Dermis microvascular lymphatic vessel endothelial cell (primary cell): Measurements from ENCODE around the gene CLSTN2. TPM values are rescaled to one million over a fixed set of nuclear protein-coding genes. Genes with fewer than 3 reads are reported as not detected.

Source experiments
- DNase-seq, 2 donors: peaks; one replicate each; pipeline versions ENCODE4 v3.0.0 to v3.0.0-alpha.2; 2010; ENCODE audit warnings: low read depth in 2 of 2
- total RNA-seq: library from RNA; depleted of rRNA; stranded (reverse); fragments of >200 nt; gene quantifications from 2 replicates; pipeline ENCODE4 v1.2.1, GENCODE V29; 2014

Gene CLSTN2
- total RNA-seq, 1 donor from 2014 or later = under 0.01 TPM

DNA sequence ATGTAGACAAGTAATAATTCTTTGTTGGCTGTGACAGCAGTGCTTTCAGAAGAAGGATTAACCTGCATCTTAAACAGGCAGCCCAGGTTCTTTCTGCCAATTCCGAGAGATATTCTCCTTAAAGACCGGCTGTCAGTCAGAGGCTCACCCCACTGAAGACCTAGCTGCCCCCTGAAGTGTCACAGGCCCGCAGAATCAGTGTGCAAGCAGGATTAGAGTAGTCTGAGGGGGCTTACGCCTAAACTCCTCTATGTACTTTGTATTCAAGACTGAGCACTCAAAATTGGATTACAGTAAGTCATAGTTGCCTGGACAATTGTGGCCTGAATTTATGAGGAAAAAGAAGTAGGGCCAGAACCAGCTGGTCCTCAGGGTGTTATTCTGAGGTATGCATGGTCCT is 342.9 kb downstream of the CLSTN2 start:
- DNase-seq = no peak

DNA sequence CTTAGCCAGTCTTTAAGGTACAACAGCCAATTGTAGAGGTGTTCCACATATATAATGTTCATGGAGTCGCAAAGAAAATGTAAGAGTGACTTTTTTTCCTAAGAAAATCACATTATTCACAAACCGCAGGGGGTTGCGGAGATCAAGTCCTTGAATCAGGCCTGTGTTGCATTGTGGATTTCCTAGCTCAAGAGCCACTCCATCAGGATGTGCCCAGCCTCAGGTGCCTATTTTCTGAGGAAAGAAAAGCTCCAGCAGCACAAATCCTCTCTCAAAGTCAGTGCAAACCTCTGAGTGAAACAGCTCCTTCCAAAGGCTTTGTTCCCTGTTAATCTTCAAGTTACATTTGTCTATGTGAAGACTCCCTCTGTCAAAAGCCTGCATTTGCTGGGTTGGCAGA is 349.4 kb downstream of the CLSTN2 start:
- DNase-seq = no peak

DNA sequence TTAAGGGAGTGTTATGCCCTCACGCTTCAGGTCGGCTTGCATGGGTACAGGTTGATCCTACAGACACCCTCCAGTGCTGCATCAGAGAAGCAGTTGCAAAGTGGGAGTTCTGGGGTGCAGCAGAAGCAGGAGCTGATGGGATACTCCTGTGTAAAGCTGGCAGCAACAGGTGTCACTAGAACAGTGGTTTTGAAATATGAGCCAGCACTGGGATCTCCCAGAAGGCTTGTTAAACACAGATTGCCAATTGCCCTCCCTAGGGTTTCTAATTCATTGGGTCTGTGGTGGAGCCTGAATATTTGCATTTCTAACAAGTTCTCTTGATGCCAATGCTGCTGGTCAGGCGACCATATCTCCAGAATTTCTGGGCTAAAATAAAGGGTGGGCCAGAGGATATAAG is 350.4 kb downstream of the CLSTN2 start:
- no peak for DNase-seq

DNA sequence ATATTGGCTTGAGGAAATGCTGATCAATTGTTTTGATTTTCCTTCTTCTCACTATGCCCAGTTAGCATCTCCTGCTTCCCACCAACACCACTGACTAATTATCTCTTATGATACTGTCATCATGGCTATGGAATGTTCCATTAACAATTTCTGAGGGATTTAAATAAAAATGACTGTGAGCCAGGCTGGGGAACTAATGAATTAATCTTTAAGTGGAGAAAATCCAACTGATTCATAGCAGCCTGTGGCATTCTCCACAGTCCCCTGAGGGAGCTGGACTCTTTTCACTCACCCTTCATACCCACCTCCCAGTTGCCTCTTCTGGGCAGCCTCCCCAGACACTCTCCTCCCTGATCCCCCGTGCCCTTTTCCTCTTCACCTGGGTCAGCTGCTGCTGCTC is 353.6 kb downstream of the CLSTN2 start:
- no peak for DNase-seq

DNA sequence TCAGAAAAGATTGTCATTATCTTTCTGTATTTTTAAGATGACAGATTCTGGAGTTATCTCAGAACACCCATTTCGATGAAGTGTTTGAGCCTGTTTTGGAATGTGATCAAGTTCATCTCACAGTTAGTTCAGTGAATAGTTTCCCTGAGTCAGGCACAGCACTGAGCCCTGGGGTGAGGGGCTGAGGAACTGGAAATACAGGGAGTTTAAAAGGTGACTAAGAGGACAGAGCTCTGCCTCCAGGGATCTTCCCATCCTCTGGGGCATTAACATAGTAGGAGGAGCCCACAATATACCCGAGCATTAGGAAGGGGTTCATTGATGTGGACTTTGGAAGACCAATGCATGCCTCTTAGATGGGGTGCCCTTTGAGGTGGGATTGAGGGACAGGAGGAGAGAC is 355.1 kb downstream of the CLSTN2 start:
- DNase-seq = no peak

DNA sequence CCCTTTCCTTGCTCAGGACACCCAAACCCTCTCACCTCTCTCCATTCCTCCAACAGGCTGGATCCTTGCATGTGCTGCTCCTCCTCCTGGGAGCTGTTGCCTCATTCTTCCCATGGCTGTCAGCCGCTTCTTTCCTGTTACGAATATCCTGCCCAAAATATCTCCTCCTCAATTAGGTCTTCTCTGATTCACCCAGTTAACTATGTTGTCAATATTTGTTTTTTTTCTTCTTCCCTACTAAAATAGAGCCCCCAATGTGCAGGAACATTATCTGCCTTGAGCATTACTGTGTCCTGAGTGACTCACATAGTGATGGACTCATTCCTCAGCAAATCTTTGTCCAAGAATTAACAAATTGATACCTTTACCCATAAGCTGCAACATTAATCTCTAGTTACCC is 357.2 kb downstream of the CLSTN2 start:
- no peak for DNase-seq

DNA sequence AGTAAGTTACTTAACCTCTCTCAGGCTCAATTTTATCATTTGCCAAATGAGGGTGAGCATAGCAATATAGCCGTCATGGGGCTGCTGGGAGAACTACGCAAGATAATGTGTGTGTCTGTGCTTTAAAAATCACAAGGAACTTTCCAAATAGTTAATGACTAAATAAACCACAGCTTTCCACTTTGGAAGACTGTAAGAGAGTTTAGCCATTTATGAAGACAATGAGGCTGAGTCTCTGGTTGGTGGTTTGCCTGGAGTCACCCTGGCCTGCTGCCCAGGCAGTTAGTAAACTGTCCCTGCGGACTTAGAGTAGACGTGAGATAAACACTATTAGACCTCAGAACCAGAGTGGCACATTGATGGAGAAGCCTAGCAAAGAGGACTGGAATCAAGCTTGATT is 357.7 kb downstream of the CLSTN2 start:
- DNase-seq = no peak

DNA sequence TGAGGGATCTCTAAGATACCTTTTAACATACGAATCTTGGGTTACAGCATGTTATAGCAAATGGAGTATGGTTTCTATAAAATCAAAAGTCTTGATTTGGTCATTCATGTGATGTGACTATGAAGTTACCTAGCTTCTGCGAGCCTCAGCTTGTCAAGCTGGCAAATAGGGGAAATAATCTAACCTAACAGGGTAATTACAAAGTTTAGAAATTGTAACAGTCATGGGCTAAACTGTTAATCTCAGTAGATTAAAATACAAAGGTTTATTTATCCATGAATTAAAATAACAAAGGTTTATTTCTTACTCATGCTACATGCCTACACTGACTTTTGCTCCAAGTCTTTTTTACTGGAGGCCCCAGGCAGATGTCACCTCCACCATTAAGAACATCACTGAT is 359.1 kb downstream of the CLSTN2 start:
- no peak for DNase-seq

DNA sequence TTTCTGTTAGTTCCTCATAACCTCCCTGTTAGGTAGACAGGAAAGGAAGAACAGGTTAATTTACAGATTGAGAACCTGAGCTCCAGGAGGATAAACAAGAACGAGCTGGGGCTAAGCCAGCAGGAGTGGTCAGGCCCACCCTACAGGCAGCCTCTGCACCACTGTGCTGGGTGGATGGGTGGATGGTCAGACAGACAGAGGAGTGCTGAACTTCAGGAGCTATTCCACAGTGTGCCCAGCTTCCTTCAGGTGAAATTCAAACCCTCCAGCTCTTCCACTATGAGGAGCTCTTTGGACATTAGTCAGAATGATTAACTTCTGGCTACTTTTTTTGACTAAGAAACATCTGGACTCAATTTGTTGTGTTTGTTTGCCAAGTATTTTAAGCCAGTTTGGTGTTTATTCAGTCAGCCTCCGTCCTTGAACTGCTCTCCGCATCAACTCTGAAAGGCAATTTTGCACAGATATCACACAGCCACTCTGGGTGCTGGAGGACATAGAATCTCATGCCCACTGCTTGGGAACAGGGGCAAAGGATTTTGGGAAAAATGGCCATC is 361.9 kb downstream of the CLSTN2 start:
- no peak for DNase-seq

DNA sequence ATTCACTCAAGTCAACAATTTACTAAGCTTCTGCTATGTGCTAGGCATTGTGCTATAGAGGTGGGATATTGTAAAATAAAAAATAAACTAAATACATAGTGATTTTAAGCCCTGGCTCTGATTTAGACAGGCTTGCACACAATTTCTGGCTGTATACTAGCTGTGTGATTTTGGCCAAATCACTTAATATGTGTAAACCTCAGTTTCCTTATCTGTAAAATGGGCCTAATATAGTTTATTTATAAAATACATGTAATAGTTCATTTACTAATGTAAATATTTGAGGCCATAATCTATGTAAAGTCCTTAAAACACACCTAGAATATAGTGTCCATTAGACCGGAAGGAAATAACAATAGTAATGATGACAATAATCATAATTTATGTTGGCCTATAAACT is 363.1 kb downstream of the CLSTN2 start:
- DNase-seq = no peak

DNA sequence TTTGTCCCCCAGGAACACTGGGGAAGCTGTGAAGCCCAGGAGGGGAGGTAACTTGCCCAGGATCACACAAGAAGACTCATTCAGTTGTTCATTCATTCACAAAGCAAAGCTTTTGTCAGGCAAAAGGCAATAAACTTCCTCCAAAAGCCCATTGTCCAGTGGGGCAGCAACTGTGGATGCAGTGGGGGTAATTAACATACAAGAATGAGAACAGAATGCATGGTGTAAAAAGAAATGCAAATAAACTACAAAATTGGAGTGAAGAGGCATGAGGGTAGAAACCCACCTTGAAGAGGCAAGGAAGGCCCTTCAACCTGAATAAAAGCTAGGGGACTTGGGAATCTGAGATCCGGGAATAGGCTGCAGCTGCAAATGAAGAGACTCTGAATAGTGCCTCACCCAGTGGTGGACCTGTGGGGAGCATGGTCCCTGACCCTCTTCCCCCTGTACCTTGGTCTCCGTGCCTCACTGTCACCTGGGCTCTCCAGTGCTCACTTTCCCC is 363.6 kb downstream of the CLSTN2 start:
- no peak for DNase-seq

DNA sequence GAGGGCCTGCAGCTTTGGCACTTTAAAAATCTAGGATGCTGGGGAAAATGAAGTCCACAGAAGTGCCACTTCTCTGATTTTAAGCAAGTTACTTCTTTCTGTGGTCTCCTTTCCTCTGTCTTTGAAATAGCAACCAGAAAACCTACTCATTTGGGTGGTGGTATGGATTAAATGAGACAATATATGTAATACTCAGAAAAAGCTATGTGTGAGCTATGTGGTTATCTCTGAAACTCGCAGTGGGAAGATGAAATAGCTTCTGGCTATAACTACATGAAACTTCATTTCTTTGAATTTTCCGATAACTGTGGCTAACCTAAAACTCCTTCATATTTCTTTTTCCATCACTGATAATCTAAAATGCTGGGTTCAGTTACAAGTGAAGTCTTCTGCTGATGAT is 368.9 kb downstream of the CLSTN2 start:
- DNase-seq = no peak

DNA sequence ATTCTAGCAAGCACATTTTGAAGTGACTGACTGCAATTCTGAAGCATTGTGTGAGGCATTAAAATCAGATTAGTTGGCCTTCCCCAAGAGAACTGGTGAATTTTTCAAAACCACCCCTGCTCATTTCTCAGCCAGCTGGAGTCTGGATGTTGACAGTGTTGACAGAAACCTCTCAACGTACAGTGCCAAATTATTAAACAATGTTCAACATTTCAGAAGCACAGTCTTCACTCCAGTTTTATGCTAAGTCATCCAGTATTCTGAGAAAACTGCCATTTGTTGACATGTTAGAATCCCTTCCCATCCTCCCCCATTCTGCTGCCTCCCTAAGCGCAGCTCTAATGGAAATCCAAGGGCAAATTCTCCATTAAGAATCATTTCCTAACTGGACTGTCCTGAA is 373.6 kb downstream of the CLSTN2 start:
- DNase-seq = no peak

DNA sequence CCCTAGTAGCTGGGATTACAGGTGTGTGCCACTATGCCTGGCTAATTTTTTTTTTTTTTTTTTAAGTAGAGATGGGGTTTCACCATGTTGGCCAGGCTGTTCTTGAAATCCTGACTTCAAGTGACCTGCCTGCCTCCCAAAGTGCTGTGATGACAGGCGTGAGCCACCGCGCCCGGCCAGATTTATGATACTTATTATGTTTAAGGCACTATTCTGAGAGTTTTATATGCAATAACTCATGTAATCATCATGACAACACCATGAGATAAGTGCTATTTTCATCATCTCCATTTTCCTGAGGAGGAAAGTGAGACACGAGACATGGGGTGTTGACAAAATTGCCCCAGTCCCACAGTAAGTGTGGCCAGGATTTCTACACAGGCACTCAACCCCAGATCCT is 376.4 kb downstream of the CLSTN2 start:
- no peak for DNase-seq

DNA sequence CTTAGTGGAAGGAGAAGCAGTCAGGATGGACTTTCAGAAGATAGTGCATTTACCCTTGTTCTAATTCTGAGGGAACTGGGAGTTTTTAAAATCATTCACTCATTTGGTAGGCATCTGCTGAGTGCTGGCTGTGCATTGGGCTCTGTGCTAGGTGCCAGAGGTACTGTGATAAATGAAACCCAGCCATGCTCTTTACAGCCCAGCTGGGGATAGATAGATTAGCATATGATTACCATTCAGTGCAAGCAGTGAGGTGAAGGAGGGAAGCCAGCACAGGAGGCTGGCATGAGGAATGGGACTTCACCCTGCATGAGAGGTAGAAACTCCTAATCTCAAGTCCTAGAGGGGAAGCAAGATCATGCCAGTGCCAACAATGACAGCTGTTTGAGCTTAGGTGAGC is 381.0 kb downstream of the CLSTN2 start:
- no peak for DNase-seq

DNA sequence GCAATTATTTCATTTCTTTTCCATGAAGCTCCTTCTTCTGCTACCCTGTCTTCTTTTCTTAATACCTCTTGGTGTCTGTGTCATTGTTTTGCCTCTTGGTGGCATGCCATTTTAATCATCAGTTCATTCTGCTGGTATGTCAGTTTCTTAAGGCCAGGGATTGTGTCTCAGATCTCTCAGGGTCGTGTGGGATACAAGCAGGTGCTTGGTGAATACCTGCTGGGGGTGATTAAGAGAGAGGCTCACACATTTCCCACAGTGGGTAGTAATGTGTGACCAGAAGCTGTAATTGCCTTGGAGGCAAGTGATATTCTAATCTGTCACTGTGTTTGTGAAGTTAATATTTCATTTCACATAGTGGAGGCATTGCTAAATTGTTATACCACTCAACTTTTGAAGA is 381.5 kb downstream of the CLSTN2 start:
- no peak for DNase-seq

DNA sequence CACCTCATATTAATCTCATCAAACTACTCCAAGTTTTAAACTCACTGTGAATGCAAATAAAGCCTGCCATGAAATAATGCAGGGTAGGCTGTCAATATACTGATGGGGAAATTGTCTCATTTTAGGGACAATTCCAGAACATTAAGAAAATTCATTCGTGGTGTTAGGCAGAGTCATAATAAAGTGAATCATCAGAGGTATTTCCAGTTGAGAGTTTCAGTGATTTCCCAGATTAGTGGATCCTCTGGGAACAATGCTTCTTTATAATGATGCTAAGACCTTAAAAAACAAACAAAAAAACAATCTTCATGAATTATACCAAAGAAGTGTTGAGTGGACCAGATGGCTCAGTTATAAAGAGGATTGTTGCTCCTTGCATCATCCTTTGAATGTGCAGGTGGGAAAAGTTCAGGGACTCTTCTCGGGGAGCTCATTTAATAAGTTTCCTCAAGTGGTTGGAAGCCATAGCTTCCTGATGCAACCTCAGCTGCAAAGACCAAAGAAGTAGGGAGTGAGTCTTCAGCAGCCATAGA is 381.9 kb downstream of the CLSTN2 start:
- no peak for DNase-seq

DNA sequence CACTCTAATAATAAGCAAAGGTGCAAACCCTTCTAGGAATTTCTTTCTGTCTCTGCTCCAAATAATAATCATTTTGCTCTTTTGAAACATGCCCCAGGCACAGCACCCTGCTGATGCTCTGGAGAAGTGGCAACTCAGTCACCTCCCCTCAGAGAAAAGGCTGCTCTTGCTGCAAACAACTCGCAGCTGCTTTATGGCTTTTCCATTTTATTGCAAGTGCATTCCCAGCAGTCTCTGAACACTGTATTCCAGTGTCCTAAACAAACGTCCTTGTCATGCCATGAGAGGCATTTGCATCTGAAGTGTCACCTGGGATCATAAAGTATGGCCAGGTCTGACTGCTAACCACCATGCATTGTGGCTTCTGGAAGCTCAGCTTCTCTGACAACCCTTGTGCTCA is 384.8 kb downstream of the CLSTN2 start:
- no peak for DNase-seq

DNA sequence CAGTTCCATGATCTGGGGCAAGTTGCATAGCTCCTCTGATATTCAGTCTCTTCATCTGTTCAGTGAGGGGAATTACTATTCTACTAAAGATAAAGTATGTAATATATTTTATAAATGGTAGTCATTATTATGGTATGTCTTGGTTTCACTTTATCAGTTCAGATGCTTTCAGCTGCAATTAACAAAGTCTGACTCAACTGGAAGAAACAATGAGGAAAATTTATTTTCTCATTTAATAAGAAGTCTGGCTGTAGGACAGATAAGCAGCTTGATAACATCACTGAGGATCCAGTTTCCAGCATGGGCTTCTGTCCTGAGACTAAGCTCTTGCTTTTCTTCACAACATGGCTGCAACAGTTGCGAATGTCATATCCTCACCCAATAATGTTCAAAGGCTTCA is 388.6 kb downstream of the CLSTN2 start:
- no peak for DNase-seq

DNA sequence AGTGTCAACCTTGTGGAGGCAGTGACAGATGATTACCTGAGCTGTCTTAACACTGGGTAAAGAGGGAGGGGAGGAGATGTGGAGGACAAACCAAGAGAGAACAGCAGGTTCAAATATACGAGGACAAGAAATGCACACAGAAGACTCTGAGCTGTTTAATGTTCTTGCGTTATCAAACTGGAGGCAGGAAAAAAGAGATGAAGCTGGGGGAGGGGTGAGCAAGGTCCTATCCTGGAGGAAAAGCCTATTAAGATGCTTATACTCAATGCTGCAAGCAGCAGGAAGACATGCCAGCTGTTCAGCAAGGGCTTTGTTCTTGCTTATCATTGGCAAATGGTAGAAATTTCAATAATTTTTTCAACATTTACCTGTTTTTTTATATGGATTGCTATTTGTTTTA is 397.1 kb downstream of the CLSTN2 start:
- no peak for DNase-seq

DNA sequence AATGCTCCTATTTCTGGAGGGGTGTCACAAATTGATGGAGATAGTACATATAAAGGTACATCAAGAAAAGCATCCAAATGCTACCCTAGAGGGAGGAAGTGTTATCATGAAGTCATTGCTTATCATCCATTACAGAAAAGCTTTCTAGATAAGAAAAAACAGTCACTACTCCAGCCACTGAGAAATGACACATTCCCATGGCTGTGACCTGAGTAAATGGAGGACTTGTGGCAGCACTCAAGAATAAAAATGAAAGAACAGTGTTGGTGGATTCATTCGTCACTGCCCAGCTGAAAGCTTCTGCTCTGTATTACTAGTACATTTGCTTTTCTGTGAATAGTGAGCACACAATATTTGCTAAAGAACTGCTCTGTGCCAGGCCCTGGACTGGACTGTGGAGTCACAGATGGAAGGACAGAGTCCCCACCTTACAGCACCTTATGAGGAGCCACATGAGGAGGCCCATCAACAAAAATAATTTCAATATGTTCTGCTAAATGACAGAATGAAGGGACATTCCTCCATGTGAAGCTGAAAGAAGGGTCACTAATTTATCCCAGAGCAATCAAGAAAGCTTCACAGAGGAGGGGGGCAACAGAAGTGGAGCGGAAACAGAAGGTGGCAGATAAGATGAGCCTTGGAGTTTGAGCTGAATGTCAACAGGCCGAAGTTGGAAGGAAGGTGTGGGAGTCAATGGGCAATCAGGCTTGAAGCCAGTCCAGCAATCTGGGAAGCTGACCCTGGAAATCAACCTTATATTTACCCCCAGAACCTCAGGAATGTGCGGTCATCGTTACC is 399.3 kb downstream of the CLSTN2 start:
- DNase-seq = no peak

DNA sequence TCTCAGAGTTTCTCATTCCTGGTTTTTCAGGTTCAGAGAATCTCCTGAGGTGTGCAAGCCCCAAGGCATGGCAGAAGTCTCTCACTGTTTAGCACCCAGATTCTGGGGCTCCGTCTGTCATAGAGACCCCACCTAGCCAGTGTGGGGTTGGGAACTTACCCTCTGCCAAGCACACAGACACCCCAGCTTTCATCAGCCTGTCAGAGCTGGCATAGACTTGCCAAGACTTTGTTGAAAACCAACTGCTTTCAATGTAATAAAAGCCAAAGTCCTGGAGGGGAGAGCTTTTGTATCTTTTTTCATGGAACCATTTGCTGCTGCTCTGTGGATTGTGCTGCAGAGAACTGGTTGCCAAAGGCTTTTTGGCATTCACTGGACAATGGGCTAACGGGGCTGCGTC is 401.5 kb downstream of the CLSTN2 start:
- no peak for DNase-seq

DNA sequence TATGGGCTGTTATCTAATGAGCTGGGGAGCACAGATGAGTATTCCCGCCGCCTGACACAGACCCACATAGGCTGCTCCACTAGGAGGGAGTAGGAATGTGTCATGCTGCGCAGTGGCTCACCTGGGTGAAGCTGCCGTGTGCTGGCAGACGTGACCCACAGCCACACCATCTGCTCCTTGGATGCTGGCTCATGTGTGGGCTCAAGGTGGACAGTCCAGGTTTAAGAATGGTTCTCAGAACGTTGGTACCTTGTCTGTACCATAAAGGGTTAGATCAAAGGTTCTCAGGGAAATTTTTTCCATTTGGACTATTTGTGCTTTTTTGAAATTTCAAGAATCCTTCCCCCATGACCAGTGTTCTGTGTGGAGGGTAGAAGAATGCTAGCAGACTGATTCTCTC is 403.9 kb downstream of the CLSTN2 start:
- no peak for DNase-seq
